K562 (cell line): ENCODE results near the gene TBC1D5.

ENCODE experiments used
- PBX2 ChIP-seq, 2 experiments: IDR thresholded peaks in 1 of 2; conservative IDR thresholded peaks in 1 of 2; 2 replicates each; pipeline ENCODE4 v1.6.1; 2016; ENCODE audit warnings: low read depth in 2 of 2, mild to moderate bottlenecking in 1 of 2, missing compliant biosample characterization in 1 of 2, missing genetic modification characterization in 1 of 2, moderate library complexity in 1 of 2
- TF ChIP-seq, protein P1 (sequence below): sonication (generic); formaldehyde crosslinking; IDR thresholded peaks from 2 replicates; pipeline ENCODE4 v1.5.0; 2020; ENCODE audit warnings: missing genetic modification reagents

- TF ChIP-seq, protein P1, sequence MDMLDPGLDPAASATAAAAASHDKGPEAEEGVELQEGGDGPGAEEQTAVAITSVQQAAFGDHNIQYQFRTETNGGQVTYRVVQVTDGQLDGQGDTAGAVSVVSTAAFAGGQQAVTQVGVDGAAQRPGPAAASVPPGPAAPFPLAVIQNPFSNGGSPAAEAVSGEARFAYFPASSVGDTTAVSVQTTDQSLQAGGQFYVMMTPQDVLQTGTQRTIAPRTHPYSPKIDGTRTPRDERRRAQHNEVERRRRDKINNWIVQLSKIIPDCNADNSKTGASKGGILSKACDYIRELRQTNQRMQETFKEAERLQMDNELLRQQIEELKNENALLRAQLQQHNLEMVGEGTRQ, result no peak
- no peak for TF ChIP-seq PBX2 (CRISPR knock-in tag; IDR thresholded peaks at IDR 0.05; ENCODE audit: low read depth)
- no peak for TF ChIP-seq PBX2 (tag; conservative IDR thresholded peaks at IDR 0.05; ENCODE audit: low read depth)
Measured at GRCh38 chr3:17577796-17578520, 164.5 kb downstream of the TBC1D5 start.
